H1 (cell line): ENCODE measurements around the gene CUEDC1. TPM values are rescaled to one million over a fixed set of nuclear protein-coding genes. Genes with fewer than 3 reads are reported as not detected.

Experiments used
- ASH2L ChIP-seq: fragments of 200-600, 300-600 bp; sonication (generic); IDR thresholded peaks from one replicate; pipeline ENCODE4 v1.7.1; 2017; ENCODE audit warnings: low read length
- CHD1 ChIP-seq: IDR thresholded peaks from 2 replicates; pipeline ENCODE4 v1.6.1; 2012; ENCODE audit warnings: low read depth, low read length, improper control_type of control experiment
- CHD2 ChIP-seq: IDR thresholded peaks from 2 replicates; pipeline ENCODE4 v1.6.1; 2012; ENCODE audit warnings: low read length, improper control_type of control experiment
- CTBP2 ChIP-seq: IDR thresholded peaks from 2 replicates; pipeline ENCODE4 v1.7.0; 2011; ENCODE audit warnings: borderline replicate concordance, mild to moderate bottlenecking, moderate library complexity, mixed read lengths, low read length; ENCODE audit not compliant: insufficient read depth, insufficient read length
- MAX ChIP-seq: IDR thresholded peaks from 2 replicates; pipeline ENCODE4 v1.6.1; 2012; ENCODE audit warnings: inconsistent platforms
- PHF8 ChIP-seq: fragments of 200-600 bp; sonication (generic); conservative IDR thresholded peaks from 2 replicates; pipeline ENCODE4 v1.7.1; 2012; ENCODE audit warnings: low read depth, mild to moderate bottlenecking, inconsistent platforms, low read length, moderate library complexity
- POLR2AphosphoS5 ChIP-seq: IDR thresholded peaks from 2 replicates; pipeline ENCODE4 v1.6.1; 2011; ENCODE audit warnings: low read depth, low read length
- RNF2 ChIP-seq: fragments of 200-900, 300-1000 bp; sonication (generic); IDR thresholded peaks from 2 replicates; pipeline ENCODE4 v1.7.1; 2016; ENCODE audit warnings: borderline replicate concordance, low read depth, mild to moderate bottlenecking, antibody characterized with exemption, low read length; ENCODE audit not compliant: poor library complexity, severe bottlenecking; ENCODE audit errors: missing control alignments
- polyA plus RNA-seq, 7 experiments: library from polyadenylated mRNA; depleted of rRNA in 3 of 7; stranded (reverse) in 5 of 7; unstranded in 2 of 7; fragments of >200 nt in 5 of 7; fragments of 200-250 nt in 2 of 7; gene quantifications; 1 replicate in 5 of 7; 2 replicates in 1 of 7; 4 replicates in 1 of 7; pipeline versions ENCODE4 v1.2.1 to v1.2.3, GENCODE V29; 2011 to 2013; ENCODE audit warnings: missing spikeins in 2 of 7, mixed read lengths in 2 of 7
- total RNA-seq: library from RNA; stranded (reverse); fragmentation: NEBNext Ultra II Directional; extraction: Animal tissue kit (Norgen Biotek cat#: 25700); gene quantifications from 2 replicates; pipeline ENCODE4 v1.2.1, GENCODE V29; 2021

The CUEDC1 gene
- total and polyA plus RNA-seq, 2 of the 8 experiments (the other 6 are each of a cell fraction or from before 2014, with no cell fraction given) = 4.0 to 10.7 TPM

- no peak for TF ChIP-seq RNF2
- TF ChIP-seq CHD1 = no peak
- no peak for TF ChIP-seq CTBP2
- no peak for TF ChIP-seq CHD2
- no peak for TF ChIP-seq ASH2L
- no peak for TF ChIP-seq POLR2AphosphoS5
- no peak for TF ChIP-seq MAX
- TF ChIP-seq PHF8 = no peak
Measured at GRCh38 chr17:57876866-57877237, 78.4 kb downstream of the CUEDC1 start (continued).
